DOHH2 (cell line): ENCODE results near the gene GRIPAP1.

Experiments used
- H3F3A ChIP-seq: fragments of 200-600 bp; sonication (generic), shearing (Covaris generic); 2 replicates; pipeline ENCODE4 v1.6.0; 2016; ENCODE audit warnings: antibody characterized with exemption, mild to moderate bottlenecking; ENCODE audit not compliant: control insufficient read depth, insufficient read depth
- H3K27ac ChIP-seq: fragments of 200-600 bp; sonication (generic); 2 replicates; pipeline ENCODE4 v1.5.1; 2014; ENCODE audit warnings: low read depth, mild to moderate bottlenecking, low read length, moderate library complexity
- H3K27me3 ChIP-seq: fragments of 200-600 bp; sonication (generic); 2 replicates; pipeline ENCODE4 v1.6.1; 2014; ENCODE audit warnings: mild to moderate bottlenecking, low read length, mixed read lengths; ENCODE audit not compliant: control insufficient read depth
- H3K36me3 ChIP-seq: fragments of 200-600 bp; sonication (generic); 2 replicates; pipeline ENCODE4 v1.6.1; 2014; ENCODE audit warnings: mild to moderate bottlenecking, low read length, moderate library complexity, mixed read lengths; ENCODE audit not compliant: control insufficient read depth
- H3K4me1 ChIP-seq: fragments of 200-600 bp; sonication (generic); 2 replicates; pipeline ENCODE4 v1.6.1; 2014; ENCODE audit warnings: mild to moderate bottlenecking, low read length, mixed read lengths; ENCODE audit not compliant: control insufficient read depth
- H3K4me2 ChIP-seq: fragments of 200-600 bp; sonication (generic); 2 replicates; pipeline ENCODE4 v1.6.0; 2014; ENCODE audit warnings: mild to moderate bottlenecking, low read length, moderate library complexity
- H3K4me3 ChIP-seq: fragments of 200-600 bp; sonication (generic); 2 replicates; pipeline ENCODE4 v1.5.1; 2014; ENCODE audit warnings: mild to moderate bottlenecking, low read length, mixed read lengths
- H3K79me2 ChIP-seq: fragments of 200-600 bp; sonication (generic); 2 replicates; pipeline ENCODE4 v1.6.1; 2014; ENCODE audit warnings: mild to moderate bottlenecking, low read length, mixed read lengths; ENCODE audit not compliant: control insufficient read depth
- H3K9me2 ChIP-seq: fragments of 200-600 bp; sonication (generic); replicated peaks from 2 replicates; pipeline ENCODE4 v1.6.1; 2014; ENCODE audit warnings: mild to moderate bottlenecking, low read length, mixed read lengths; ENCODE audit not compliant: control insufficient read depth
- H3K9me3 ChIP-seq: fragments of 200-600 bp; sonication (generic); 2 replicates; pipeline ENCODE4 v1.6.1; 2014; ENCODE audit warnings: antibody characterized with exemption, low read length, mixed read lengths; ENCODE audit not compliant: control insufficient read depth, insufficient read depth
- H4K20me1 ChIP-seq: fragments of 200-600 bp; sonication (generic); 2 replicates; pipeline ENCODE4 v1.6.0; 2014; ENCODE audit warnings: low read depth, mild to moderate bottlenecking, antibody characterized with exemption, low read length, moderate library complexity; ENCODE audit not compliant: control insufficient read depth, insufficient read depth
- EZH2phosphoT487 ChIP-seq: fragments of 200-600 bp; sonication (generic); IDR thresholded peaks from 2 replicates; pipeline ENCODE4 v1.6.1; 2017; ENCODE audit warnings: borderline replicate concordance, mild to moderate bottlenecking, antibody characterized with exemption, low read length, moderate library complexity, mixed read lengths
- TF ChIP-seq, protein P1 (sequence below): fragments of 200-600 bp; sonication (generic); IDR thresholded peaks from one replicate; pipeline ENCODE4 v1.5.1; 2014; ENCODE audit warnings: antibody characterized with exemption, mild to moderate bottlenecking, low read depth, low read length; ENCODE audit not compliant: poor library complexity, severe bottlenecking

Gene GRIPAP1

GRCh38 chrX:48961585-48962091 lies 40.4 kb downstream of the GRIPAP1 start:
- Histone ChIP-seq H3F3A (no peaks in the 10 kb centered on the region; the same call in 1 of the 2 replicates), H3K36me3 (peaks cover 11% of the 10 kb centered on the region; the same call in 1 of the 2 replicates), H3K4me1 (peaks cover 50% of the 10 kb centered on the region), H3K9me3 (no peaks in the 10 kb centered on the region), H4K20me1 (no peaks in the 10 kb centered on the region), H3K4me2 (peak overlapping the region; percentile 85), H3K79me2 (peaks cover 23% of the 10 kb centered on the region), H3K27me3 (no peaks in the 10 kb centered on the region), H3K27ac (peak overlapping the region; percentile 86), H3K9me2 (no peaks in the 10 kb centered on the region), H3K4me3 (peak overlapping the region; percentile 70)
- TF ChIP-seq, protein P1, sequence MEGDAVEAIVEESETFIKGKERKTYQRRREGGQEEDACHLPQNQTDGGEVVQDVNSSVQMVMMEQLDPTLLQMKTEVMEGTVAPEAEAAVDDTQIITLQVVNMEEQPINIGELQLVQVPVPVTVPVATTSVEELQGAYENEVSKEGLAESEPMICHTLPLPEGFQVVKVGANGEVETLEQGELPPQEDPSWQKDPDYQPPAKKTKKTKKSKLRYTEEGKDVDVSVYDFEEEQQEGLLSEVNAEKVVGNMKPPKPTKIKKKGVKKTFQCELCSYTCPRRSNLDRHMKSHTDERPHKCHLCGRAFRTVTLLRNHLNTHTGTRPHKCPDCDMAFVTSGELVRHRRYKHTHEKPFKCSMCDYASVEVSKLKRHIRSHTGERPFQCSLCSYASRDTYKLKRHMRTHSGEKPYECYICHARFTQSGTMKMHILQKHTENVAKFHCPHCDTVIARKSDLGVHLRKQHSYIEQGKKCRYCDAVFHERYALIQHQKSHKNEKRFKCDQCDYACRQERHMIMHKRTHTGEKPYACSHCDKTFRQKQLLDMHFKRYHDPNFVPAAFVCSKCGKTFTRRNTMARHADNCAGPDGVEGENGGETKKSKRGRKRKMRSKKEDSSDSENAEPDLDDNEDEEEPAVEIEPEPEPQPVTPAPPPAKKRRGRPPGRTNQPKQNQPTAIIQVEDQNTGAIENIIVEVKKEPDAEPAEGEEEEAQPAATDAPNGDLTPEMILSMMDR = no peak
- TF ChIP-seq EZH2phosphoT487 = no peak

GRCh38 chrX:48960291-48960690 lies 41.8 kb downstream of the GRIPAP1 start:
- Histone ChIP-seq H3K27ac (peak overlapping the region; percentile 86), H3K4me1 (peaks cover 60% of the 10 kb centered on the region), H3F3A (no peaks in the 10 kb centered on the region; the same call in 1 of the 2 replicates), H3K9me2 (no peaks in the 10 kb centered on the region), H3K79me2 (peaks cover 36% of the 10 kb centered on the region), H3K9me3 (no peaks in the 10 kb centered on the region), H3K36me3 (peaks cover 19% of the 10 kb centered on the region), H3K27me3 (no peaks in the 10 kb centered on the region), H3K4me3 (peak overlapping the region; percentile 70), H3K4me2 (peak overlapping the region; percentile 85), H4K20me1 (no peaks in the 10 kb centered on the region)
- TF ChIP-seq EZH2phosphoT487 = no peak
- TF ChIP-seq, protein P1 = no peak

- TF ChIP-seq, protein P1 = no peak
- TF ChIP-seq EZH2phosphoT487 = no peak
- H3K36me3 ChIP-seq = peaks cover 28% of the 10 kb centered on the region
- H3K4me1 ChIP-seq = peaks cover 62% of the 10 kb centered on the region
- no peaks in the 10 kb centered on the region for H3K27me3 ChIP-seq
- no peaks in the 10 kb centered on the region; the same call in 1 of the 2 replicates for H3F3A ChIP-seq
- H4K20me1 ChIP-seq = no peaks in the 10 kb centered on the region
- no peaks in the 10 kb centered on the region for H3K9me3 ChIP-seq
- H3K4me2 ChIP-seq = peak overlapping the region; percentile 85
- peak overlapping the region; percentile 91 for H3K4me3 ChIP-seq
- H3K9me2 ChIP-seq = no peaks in the 10 kb centered on the region
- H3K79me2 ChIP-seq = peaks cover 53% of the 10 kb centered on the region
- H3K27ac ChIP-seq = peak overlapping the region; percentile 86
Observed at GRCh38 chrX:48958635-48959094, 43.4 kb downstream of the GRIPAP1 start.
